Measurements from ENCODE around the gene ISCA2. TPM values are rescaled to one million over a fixed set of nuclear protein-coding genes. Genes with fewer than 3 reads are reported as not detected.

ISCA2 gene
- polyA plus RNA-seq, 5 donors, result 29.8 to 38.3 (median 35.5) TPM

- DNase-seq, result no peak
Measured at GRCh38 chr14:74506411-74506851, 12.9 kb downstream of the ISCA2 start.

- no peak for DNase-seq
Measured at GRCh38 chr14:74507085-74507484, 13.5 kb downstream of the ISCA2 start.

GRCh38 chr14:74507840-74508239 lies 14.3 kb downstream of the ISCA2 start:
- no peak for DNase-seq

GRCh38 chr14:74508292-74508731 lies 14.7 kb downstream of the ISCA2 start:
- DNase-seq, result no peak

GRCh38 chr14:74508844-74509428 lies 15.4 kb downstream of the ISCA2 start:
- DNase-seq, result no peak

- no peak for DNase-seq
Measured at GRCh38 chr14:74509587-74510222, 16.1 kb downstream of the ISCA2 start.

- no peak for DNase-seq
Measured at GRCh38 chr14:74510223-74510931, 16.8 kb downstream of the ISCA2 start.

GRCh38 chr14:74510959-74511409 lies 17.4 kb downstream of the ISCA2 start:
- DNase-seq, result no peak

GRCh38 chr14:74511966-74512830 lies 18.6 kb downstream of the ISCA2 start:
- DNase-seq, result no peak

- no peak for DNase-seq
Measured at GRCh38 chr14:74514471-74514941, 20.9 kb downstream of the ISCA2 start.

GRCh38 chr14:74515891-74516412 lies 22.4 kb downstream of the ISCA2 start:
- no peak for DNase-seq

GRCh38 chr14:74516451-74517160 lies 23.0 kb downstream of the ISCA2 start:
- DNase-seq, result no peak

- no peak for DNase-seq
Measured at GRCh38 chr14:74517731-74518130, 24.2 kb downstream of the ISCA2 start.

GRCh38 chr14:74518221-74518620 lies 24.7 kb downstream of the ISCA2 start:
- DNase-seq, result no peak

- no peak for DNase-seq
Measured at GRCh38 chr14:74519316-74520074, 25.9 kb downstream of the ISCA2 start.

GRCh38 chr14:74521756-74522155 lies 28.2 kb downstream of the ISCA2 start:
- DNase-seq, result no peak

GRCh38 chr14:74522740-74523139 lies 29.2 kb downstream of the ISCA2 start:
- DNase-seq, result no peak

GRCh38 chr14:74524076-74524811 lies 30.7 kb downstream of the ISCA2 start:
- DNase-seq, result no peak

GRCh38 chr14:74524812-74525135 lies 31.2 kb downstream of the ISCA2 start:
- no peak for DNase-seq
